HG03565 (cell line): ENCODE results near the gene CARD6.
"Not testable (repeated sequence)": the region's sequence is repeated elsewhere in the genome, so short reads cannot be mapped to it uniquely, and the experiment has no call there.

Experiments used
- ATAC-seq: cut with Tn5 transposase; IDR thresholded peaks from one replicate; pipeline ENCODE4 v1.9.1; 2021; ENCODE audit warnings: mild to moderate bottlenecking, moderate library complexity; ENCODE audit not compliant: unreplicated experiment

Gene CARD6

GRCh38 chr5:40869384-40869783 lies 28.2 kb downstream of the CARD6 start:
- ATAC-seq: no peak

DNA sequence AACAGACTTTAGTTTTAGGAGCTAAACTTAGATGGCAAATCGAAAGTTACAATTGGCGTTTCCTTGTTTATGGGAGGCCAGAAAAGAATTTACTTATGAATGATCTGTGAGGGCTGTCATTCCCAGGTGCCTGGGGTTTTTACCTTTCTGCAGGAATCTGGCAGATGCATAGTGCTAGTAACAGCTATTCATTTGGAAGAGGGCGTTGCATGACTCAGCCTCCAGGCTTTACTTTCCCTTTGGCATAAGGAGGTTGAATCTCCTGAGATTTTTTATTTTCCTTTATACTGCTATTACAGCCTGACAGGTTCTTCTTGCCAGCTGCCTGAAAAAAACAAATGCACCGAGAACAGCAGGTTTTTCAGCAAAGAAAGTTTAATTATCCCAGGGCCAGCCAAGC lies 30.0 kb downstream of the CARD6 start:
- ATAC-seq: no peak

DNA sequence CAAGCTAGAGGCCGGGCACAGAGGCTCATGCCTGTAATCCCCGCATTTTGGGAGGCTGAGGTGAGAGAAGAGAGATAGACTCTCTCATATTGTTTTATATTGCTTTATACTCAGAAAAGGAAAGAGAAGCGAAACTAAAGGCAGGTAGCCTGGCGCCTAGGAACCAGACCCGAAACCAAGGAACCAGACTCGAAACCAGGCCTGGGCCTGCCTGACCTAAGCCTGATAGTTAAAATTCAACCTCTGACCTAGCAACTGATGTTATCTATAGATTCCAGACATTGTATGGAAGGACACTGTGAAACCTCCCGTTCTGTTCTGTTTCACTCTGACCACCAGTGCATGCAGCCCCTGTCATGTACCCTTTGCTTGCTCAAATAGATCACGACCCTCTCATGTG lies 31.1 kb downstream of the CARD6 start:
- ATAC-seq: not testable (repeated sequence)

DNA sequence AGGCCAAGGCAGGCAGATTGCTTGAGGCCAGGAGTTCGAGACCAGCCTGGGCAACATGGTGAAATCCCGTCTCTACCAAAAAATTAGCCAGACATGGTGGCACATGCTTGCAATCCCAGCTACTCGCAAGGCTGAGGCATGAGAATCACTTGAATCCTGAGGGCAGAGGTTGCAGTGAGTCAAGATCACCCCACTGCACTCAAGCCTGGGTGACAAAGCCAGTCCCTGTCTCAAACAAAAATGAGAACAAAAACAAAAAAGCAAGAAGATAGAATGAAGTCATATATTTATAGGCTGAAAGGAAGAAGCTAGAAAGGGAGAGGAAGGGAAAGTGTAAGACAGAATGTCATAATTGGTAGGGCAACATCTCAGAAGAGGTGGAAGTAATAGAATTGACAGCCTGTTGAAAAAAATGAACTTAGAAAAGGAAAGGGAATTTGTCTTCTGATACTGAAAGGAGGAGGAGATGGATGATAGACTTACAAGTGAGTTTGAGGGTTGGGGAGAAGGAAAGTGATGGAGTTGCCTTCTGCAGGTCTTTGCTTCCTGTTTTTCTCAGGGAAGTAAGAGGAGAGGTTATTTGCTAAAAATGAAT lies 32.2 kb downstream of the CARD6 start:
- ATAC-seq: no peak

DNA sequence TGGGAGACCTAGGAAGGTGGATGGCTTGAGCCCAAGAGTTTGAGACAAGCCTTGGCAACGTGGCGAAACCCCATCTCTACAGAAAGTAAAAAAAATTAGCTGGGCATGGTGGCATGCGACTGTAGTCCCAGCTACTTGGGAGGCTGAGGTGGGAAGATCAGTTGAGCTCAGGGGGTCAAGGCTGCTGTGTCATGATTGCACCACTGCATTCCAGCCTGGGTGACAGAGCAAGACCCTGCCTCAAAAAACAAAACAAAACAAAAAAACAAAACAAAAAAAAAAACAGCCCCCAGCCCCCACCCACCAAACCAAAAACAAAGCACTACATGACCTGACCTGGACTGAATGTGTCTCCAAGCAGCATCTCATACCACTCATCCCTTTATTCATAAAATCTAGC lies 34.8 kb downstream of the CARD6 start:
- ATAC-seq: no peak

DNA sequence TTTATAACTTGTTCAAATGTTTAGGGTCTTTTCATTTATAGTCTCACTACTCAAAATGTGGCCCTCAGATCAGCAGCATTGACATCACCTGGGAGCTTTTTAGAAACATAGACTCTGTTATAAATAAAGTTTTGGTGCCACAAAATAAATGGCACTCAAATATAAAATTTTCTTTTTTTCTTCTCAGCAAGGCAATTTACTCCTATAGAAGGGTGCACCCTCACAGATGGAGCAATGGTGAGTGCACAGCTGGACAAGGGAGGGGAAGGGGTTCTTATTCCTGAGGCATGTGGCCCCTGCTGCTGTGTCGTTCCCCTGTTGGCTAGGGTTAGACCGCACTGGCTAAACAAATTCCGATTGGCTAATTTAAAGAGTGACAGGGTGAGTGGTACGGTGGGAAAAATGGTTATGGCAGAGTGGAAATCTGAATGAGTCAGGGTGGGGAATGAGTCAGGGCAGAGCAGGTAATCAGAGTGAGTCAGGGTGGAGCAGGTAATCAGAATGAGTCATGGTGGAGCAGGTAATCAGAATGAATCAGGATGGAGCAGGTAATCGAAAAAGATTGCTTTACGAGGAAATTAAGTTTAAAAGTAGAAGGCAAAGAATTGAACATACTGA lies 36.3 kb downstream of the CARD6 start:
- no peak for ATAC-seq

GRCh38 chr5:40879163-40879942 lies 38.2 kb downstream of the CARD6 start:
- ATAC-seq: peak; percentile 59

- no peak for ATAC-seq
Measured at GRCh38 chr5:40882291-40882690, 41.1 kb downstream of the CARD6 start.

- not testable (repeated sequence) for ATAC-seq
Measured at GRCh38 chr5:40883051-40883450, 41.9 kb downstream of the CARD6 start.

DNA sequence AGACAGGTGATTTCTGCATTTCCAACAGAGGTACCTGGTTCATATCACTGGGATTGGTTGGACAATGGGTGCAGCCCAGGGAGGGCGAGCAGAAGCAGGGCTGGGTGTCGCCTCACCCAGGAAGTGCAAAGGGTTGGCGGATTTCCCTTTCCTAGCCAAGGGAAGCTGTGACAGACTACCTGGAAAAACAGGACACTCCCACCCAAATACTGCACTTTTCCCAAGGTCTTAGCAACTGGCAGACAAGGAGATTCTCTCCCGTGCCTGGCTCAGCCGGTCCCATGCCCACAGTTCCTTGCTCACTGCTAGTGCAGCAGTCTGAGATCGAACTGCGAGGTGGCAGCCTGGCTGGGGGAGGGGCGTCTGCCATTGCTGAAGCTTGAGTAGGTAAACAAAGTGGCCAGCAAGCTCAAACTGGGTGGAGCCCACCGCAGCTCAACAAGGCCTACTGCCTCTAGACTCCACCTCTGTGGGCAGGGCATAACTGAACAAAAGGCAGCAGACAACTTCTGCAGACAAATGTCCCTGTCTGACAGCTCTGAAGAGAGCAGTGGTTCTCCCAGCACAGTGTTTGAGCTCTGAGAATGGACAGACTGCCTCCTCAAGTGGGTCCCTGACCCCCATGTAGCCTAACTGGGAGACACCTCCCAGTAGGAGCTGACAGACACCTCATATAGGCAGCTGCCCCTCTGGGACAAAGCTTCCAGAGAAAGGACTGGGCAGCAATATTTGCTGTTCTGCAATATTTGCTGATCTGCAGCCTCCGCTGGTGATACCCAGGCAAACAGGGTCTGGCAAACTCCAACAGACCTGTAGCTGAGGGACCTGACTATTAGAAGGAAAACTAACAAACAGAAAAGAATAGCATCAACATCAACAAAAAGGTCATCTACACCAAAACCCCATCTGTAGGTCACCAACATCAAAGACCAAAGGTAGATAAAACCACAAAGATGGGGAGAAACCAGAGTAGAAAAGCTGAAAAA lies 54.6 kb downstream of the CARD6 start:
- ATAC-seq: not testable (repeated sequence)

- ATAC-seq: peak; percentile 93
Measured at GRCh38 chr5:40904205-40904993, 63.2 kb downstream of the CARD6 start.

- no peak for ATAC-seq
Measured at GRCh38 chr5:40904994-40905306, 63.8 kb downstream of the CARD6 start.

GRCh38 chr5:40906351-40906751 lies 65.2 kb downstream of the CARD6 start:
- no peak for ATAC-seq

GRCh38 chr5:40909264-40909663 lies 68.1 kb downstream of the CARD6 start, which contains the start of gene C7:
Gene C7 (plus strand): TSS chr5:40909497. CDS start chr5:40909611, 114 bp downstream.
- ATAC-seq: no peak

- ATAC-seq: no peak
Measured at GRCh38 chr5:40909723-40910122, 68.6 kb downstream of the CARD6 start.
